Central memory CD4-positive, alpha-beta T cell (primary cell): ENCODE data around the gene DPP9.
"Not testable (repeated sequence)": the region's sequence is repeated elsewhere in the genome, so short reads cannot be mapped to it uniquely, and the experiment has no call there.

Source experiments
- DNase-seq: peaks from one replicate; pipeline ENCODE4 v3.0.0; 2022

The DPP9 gene

DNA sequence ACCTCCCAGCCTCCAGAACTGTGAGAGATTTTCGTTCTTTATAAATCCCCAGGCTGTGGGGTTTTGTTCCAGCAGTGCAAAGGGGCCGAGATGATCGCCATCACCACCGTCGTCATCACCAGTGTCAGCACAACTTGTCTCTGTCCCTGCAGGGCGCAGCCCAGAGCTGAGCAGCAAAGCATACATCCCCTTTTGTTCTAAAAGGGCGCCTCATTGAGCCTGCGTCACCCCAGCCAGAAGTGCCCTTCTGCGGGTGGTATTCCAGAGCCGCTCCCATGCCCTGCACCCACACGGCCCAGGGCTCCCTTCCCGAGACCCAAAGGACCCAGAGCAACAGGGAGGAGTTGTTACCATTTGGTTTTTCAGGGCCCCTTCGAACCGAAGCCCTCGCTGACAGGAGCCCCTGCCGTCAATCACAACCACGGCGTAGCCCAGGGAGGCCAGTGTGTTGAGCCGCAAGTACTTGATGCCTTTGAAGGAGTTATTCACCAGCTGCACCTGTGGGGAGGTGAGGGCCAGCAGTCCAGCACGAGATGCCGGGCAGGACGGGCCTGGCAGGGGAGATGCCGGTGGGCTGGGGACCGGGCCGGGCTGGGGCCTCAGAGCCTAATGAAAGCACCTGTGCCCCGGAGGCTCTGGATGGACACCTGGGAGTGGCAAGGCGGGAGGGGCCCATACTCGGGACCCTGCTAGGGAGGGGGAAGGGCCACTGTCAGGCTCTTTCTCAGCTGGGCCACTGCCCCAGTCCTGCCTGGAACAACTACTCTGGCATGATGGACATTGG is 39.1 kb downstream of the DPP9 start:
- no peak for DNase-seq

DNA sequence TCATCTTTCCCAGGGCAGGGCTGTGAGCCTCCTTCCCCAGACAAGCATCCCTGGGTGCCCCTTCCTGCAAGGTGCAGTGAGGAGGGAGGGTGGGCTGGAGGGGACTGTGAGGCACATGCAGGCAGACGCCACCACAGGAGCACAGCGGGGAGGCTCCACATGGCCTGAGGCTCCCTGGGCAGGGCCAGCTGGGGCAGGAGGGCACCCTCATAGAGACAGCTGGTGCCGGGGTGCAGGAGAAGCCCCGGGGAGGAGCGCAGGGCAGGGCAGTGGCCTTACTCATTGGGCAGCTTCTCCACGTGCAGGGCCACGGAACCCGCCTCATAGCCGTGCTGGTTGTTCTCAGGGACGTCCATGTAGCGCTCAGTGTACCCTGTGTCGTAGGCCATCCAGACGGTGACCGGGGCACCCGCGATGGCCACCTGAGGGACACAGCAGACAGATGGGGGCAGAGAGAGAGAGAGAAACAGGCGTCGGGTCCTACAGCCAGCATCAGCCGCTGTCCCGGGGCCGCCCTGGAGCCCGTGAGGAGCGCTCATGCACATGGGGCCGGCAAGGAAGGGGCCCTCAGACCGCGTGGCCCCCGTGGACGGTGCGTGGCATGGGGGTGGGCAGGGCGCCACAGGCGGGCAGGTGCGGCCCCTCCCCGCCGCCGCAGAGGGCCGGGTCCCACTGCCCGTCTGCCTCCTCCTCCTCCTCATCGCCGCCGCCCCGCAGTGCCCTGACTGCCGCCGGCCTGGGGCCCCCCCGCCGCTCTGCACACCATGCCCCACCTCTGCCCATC is 41.0 kb downstream of the DPP9 start:
- DNase-seq = no peak

DNA sequence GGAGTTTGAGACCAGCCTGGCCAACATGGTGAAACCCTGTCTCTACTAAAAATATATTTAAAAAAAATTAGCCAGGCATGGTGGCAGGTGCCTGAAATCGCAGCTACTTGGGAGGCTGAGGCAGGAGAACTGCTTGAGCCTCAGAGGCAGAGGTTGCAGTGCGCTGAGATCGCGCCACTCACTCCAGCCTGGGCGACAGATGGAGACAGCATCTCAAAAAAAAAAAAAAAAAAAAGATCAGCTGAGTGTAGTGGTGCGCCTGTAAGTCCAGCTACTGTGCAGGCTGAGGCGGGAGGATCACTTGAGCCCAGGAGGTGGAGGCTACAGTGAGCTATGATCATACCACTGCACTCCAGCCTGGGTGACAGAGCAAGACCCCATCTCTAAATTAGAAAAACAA is 43.6 kb downstream of the DPP9 start:
- DNase-seq = not testable (repeated sequence)

- DNase-seq = no peak
Measured at GRCh38 chr19:4678881-4679790, 44.5 kb downstream of the DPP9 start.

- DNase-seq = no peak
Measured at GRCh38 chr19:4676955-4677731, 46.5 kb downstream of the DPP9 start.

- no peak for DNase-seq
Measured at GRCh38 chr19:4675346-4675745, 48.3 kb downstream of the DPP9 start.

DNA sequence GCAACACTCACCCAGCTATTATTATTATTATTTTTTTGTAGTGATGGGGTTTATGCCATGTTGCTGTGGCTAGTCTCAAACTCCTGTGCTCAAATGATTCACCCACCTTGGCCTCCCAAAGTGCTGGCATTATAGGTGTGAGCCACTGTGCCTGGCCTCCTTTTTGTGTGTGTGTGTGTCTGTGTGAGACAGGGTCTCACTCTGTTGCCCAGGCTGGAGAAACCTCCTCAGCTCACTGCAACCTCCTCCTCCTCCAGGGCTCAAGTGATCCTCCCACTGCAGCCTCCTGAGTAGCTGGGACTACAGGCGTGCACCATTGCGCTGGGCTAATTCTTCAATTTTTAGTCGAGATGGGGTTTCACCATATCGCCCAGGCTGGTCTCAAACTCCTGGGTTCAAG is 49.9 kb downstream of the DPP9 start:
- no peak for DNase-seq

- DNase-seq = no peak
Measured at GRCh38 chr19:4673216-4673615, 50.4 kb downstream of the DPP9 start.

DNA sequence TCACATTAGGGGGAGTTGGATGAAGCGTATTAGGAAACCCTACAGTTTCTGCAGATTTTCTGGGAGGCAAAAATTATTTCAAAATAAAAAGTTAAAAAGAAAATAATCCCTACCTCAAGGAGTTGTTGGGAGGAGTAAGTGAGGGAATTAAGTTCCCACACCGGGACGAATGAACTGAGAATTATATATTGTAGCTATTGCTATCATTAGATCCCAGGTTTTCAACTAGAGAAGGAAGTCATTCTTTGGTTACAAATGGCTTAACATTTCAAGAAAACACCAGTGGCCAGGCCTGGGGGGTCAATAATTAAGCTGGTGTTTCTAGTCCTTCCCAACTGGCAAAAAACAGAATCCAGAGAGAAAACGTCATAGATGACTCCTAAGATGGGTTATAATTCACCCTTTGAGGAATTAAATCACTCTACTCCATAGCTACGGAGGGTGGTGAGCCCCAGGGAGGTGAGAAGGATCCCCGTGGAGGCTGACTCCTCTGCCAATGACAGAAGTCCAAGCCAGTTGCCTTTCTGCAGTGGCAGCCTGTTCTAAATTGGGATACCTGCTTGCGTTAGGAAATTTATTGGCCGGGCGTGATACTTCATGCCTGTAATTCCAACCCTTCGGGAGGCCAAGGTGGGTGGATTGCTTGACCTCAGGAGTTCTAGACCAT is 52.3 kb downstream of the DPP9 start:
- DNase-seq = no peak

- DNase-seq = peak; percentile 90
Measured at GRCh38 chr19:4669723-4670480, 53.7 kb downstream of the DPP9 start, which contains the start of gene MYDGF. Gene MYDGF, minus strand, starts transcription at chr19:4670342. Its CDS starts 8 bp downstream, at chr19:4670334.

- no peak for DNase-seq
Measured at GRCh38 chr19:4664642-4665041, 59.0 kb downstream of the DPP9 start.

GRCh38 chr19:4662812-4663211 is 60.8 kb downstream of the DPP9 start:
- DNase-seq = no peak

GRCh38 chr19:4662020-4662695 is 61.5 kb downstream of the DPP9 start:
- DNase-seq = no peak

DNA sequence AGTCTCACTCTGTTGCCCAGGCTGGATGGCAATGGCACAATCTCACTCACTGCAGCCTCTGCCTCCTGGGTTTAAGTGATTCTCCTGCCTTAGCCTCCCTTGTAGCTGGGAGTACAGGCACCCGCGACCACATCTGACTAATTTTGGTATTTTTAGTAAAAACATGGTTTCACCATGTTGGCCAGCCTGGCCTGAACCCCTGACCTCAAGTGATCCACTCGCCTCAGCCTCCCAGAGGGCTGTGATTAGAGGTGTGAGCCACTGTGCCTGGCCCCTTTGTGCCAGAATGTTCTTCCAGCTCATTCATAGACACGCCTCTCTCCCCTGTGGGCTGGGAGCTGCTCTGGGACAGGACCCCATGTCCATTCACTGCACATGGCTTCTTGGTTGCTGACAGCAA is 62.6 kb downstream of the DPP9 start:
- DNase-seq = no peak

DNA sequence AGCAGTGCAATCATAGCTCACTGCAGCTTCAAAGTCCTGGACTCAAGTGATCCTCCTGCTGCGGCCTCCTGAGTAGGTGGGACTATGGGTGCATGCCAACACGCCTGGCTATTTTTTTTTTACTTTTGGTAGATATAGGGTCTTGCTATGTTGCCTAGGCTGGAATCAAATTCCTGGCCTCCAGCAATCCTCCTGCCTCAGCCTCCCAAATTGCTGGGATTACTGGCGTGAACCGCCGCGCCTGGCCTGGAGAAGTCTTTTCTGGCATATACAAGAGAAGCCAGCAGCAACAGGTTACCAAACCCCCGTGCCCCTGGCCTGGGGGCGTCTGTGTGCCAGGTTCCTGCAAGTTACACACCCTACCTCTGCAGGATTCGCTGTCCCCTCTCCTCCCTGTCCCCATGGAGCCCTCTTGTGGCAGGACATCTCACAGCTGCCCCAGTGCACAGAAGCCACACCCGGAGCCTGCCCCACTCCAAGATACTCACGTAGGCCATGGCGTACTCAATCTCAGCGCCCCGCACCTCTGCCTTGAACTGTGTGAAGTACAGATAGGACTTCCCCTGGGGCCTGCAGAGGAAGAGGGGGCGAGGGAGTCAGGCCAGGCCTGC is 63.4 kb downstream of the DPP9 start:
- DNase-seq = no peak

DNA sequence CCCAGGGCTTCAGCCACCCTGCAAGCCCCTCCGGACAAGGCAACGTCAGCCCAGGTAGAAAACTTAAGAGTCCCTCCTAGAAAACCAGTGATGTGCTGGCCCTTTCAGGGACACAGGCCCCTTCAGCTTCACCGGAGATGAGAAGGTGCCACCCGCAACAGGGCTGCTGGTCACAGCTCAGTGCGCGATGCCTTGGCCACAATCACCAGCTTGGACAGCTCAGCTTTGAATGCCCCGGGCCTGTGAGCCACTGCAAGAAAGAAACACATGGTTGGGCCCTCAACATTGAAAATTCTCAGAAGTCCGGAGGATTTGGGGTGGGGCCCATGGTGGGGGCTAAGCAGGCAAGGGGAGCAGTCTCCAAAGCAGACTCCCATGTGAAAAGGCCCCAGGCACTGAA is 65.8 kb downstream of the DPP9 start:
- DNase-seq = no peak

- DNase-seq = no peak
Measured at GRCh38 chr19:4657262-4657661, 66.4 kb downstream of the DPP9 start.

DNA sequence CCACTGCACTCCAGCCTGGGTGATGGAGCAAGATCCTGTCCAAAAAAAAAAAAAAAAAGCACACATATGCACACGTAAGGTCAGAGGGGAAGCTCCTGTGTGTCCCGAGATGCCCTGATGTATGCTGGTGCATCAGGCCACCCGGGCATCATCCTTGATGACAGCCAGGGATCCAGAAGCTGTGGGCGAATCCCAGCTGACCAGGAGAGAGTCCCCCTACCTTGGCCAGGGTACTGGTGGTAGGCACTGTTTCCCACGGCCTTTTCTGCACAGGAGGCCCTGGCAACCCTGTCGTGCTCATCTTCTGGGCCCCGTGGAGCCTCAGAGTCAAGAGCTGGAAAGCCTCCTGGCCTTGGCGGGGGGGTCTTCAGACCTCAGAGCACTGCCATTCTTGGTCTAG is 67.5 kb downstream of the DPP9 start:
- no peak for DNase-seq

DNA sequence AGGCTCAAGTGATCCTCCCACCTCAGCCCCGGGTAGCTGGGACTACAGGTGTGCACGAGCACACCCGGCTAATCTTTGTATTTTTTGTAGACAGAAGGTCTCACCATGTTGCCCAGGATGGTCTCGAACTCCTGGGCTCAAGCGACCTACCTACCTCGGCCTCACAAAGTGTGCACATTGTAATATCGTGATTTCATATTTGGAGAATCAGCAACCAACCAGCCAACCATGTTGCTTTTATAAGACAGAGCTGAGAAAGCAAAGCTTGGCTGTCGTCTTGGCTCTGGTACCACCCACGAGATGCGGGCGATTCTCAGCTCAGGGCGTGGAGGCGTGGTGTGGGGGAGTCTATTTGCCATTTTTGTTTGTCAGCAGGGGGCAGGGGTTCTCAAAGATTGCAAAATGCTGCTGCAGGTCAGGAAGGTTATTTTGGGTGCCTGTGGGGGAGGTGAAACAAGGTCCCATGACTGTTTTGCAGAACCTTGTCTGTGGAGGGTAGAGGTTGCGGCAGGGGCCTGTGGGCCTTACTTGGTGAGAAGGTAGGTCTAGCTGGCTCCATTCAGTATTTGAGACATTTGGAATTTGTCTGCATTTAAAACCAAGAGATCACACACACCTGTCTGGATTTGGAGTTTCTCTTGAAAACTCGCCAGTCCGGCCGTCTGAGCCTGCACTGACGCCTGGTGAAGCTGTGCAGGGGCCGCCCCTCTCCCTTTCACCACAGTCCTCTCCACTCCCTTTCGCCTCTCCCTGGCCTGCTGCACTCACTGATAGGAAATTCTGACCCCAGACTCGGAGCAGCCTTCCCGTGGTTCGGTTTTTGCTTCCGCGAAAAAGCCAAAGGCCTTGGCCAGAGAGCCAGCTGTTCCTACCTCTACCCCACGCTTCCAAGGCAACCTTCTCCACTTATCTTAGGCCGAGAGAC is 68.9 kb downstream of the DPP9 start:
- no peak for DNase-seq
